Activated T-helper 1 cell treated with Interleukin-2 at 50 U/mL for 16 hours (primary cell): Measurements from ENCODE around the gene IQCC.

Experiments used
- DNase-seq: peaks from one replicate; pipeline ENCODE4 v3.0.0-alpha.2; 2020; ENCODE audit warnings: low read depth

Gene IQCC

GRCh38 chr1:32195972-32196823, 9.3 kb upstream of the IQCC start:
- DNase-seq = no peak

- no peak for DNase-seq
Measured at GRCh38 chr1:32197074-32197473, 8.4 kb upstream of the IQCC start.

GRCh38 chr1:32197837-32198236, 7.6 kb upstream of the IQCC start:
- no peak for DNase-seq

- DNase-seq = no peak
Measured at GRCh38 chr1:32198237-32199042, 7.0 kb upstream of the IQCC start.

- no peak for DNase-seq
Measured at GRCh38 chr1:32199043-32199716, 6.3 kb upstream of the IQCC start.

- DNase-seq = no peak
Measured at GRCh38 chr1:32199717-32200072, 5.8 kb upstream of the IQCC start.

- DNase-seq = peak; percentile 20
Measured at GRCh38 chr1:32200226-32201010, 5.1 kb upstream of the IQCC start, which contains the start of gene CCDC28B. Gene CCDC28B (plus strand): TSS chr1:32200595. CDS start chr1:32201936, 1,341 bp downstream.

- peak; percentile 63 for DNase-seq
Measured at GRCh38 chr1:32201011-32201855, 4.2 kb upstream of the IQCC start.

GRCh38 chr1:32204943-32205361, 519 bp upstream of the IQCC start:
- no peak for DNase-seq

GRCh38 chr1:32208469-32208868, 3.0 kb downstream of the IQCC start:
- DNase-seq = no peak

GRCh38 chr1:32208891-32209328, 3.4 kb downstream of the IQCC start, which contains the start of gene DCDC2B:
Gene DCDC2B (plus strand): TSS chr1:32209089. CDS start chr1:32209094, 5 bp downstream.
- no peak for DNase-seq

GRCh38 chr1:32215629-32216480, 10.4 kb downstream of the IQCC start:
- DNase-seq = peak; percentile 31

- DNase-seq = no peak
Measured at GRCh38 chr1:32216566-32216965, 11.1 kb downstream of the IQCC start.

GRCh38 chr1:32219022-32219421, 13.6 kb downstream of the IQCC start:
- no peak for DNase-seq

- DNase-seq = no peak
Measured at GRCh38 chr1:32220746-32221580, 15.5 kb downstream of the IQCC start.

- DNase-seq = no peak
Measured at GRCh38 chr1:32221581-32221979, 16.1 kb downstream of the IQCC start.

GRCh38 chr1:32221980-32222755, 16.7 kb downstream of the IQCC start, which contains the start of the genes EIF3I and TMEM234:
Gene EIF3I (plus strand): TSS chr1:32222407. CDS start chr1:32222442, 35 bp downstream.
Gene TMEM234 (minus strand): TSS chr1:32222353. CDS start chr1:32222322, 31 bp downstream.
- peak; percentile 85 for DNase-seq

- no peak for DNase-seq
Measured at GRCh38 chr1:32223683-32224082, 18.2 kb downstream of the IQCC start.
